ENCODE data around the gene PCDH15. TPM values are rescaled to one million over a fixed set of nuclear protein-coding genes. Genes with fewer than 3 reads are reported as not detected.

Gene PCDH15
- total and polyA plus RNA-seq, 4 donors = 20.7 to 46.8 (median 39.1) TPM

DNA sequence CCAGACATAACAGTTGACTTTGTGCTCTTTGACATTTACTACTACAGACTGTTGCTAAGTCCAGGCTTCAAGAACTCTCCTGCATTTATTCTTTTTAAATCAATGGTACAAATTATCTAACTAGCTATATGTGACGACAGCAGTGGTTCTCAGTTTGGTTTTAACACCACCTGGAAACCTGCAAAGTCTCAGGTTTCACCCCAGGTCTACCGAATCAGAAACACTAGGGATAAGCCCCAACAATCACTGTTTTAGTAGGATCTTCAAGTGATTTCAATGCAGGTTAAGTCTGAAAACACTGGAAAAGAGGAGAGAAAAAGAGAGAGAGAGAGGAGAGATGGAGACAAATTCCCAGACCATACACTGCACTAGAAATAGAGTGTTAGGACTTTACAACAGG, 519.0 kb downstream of the PCDH15 start:
- H3K4me1 ChIP-seq (ENCODE audit: control insufficient read depth, insufficient read depth, low read length) = no peaks in the 10 kb centered on the region
- no peaks in the 10 kb centered on the region for H3K27me3 ChIP-seq (ENCODE audit: control insufficient read depth, insufficient read depth, low read length)
- H3K36me3 ChIP-seq (ENCODE audit: control insufficient read depth, insufficient read depth, low read length) = no peaks in the 10 kb centered on the region
- DNase-seq (ENCODE audit: low read depth in 4 of 6, low spot score in 6 of 6) = no peak
- H3K4me3 ChIP-seq (ENCODE audit: low read depth, low read length) = no peak overlapping the region
- no peaks in the 10 kb centered on the region for H3K9me3 ChIP-seq (ENCODE audit: control insufficient read depth, insufficient read depth, low read length)
- no CpG with 5 or more reads among the region's 2 CpGs for WGBS (ENCODE audit: insufficient coverage)
- H3K27ac ChIP-seq (ENCODE audit: low read depth, low read length) = no peak overlapping the region

GRCh38 chr10:54266395-54266794, 534.6 kb downstream of the PCDH15 start:
- WGBS (ENCODE audit: insufficient coverage) = no CpG with 5 or more reads among the region's 1 CpG
- DNase-seq (ENCODE audit: low read depth in 4 of 6, low spot score in 6 of 6) = no peak
- H3K27me3 ChIP-seq (ENCODE audit: control insufficient read depth, insufficient read depth, low read length) = no peaks in the 10 kb centered on the region
- no peak overlapping the region for H3K4me3 ChIP-seq (ENCODE audit: low read depth, low read length)
- no peak overlapping the region for H3K27ac ChIP-seq (ENCODE audit: low read depth, low read length)
- peaks cover 3% of the 10 kb centered on the region for H3K9me3 ChIP-seq (ENCODE audit: control insufficient read depth, insufficient read depth, low read length)
- no peaks in the 10 kb centered on the region for H3K36me3 ChIP-seq (ENCODE audit: control insufficient read depth, insufficient read depth, low read length)
- no peaks in the 10 kb centered on the region for H3K4me1 ChIP-seq (ENCODE audit: control insufficient read depth, insufficient read depth, low read length)

GRCh38 chr10:54262726-54263125, 538.3 kb downstream of the PCDH15 start:
- no peak overlapping the region for H3K27ac ChIP-seq (ENCODE audit: low read depth, low read length)
- 84% methylated on average over 5 of the region's 5 CpGs for WGBS (ENCODE audit: insufficient coverage)
- DNase-seq (ENCODE audit: low read depth in 4 of 6, low spot score in 6 of 6) = no peak
- no peaks in the 10 kb centered on the region for H3K27me3 ChIP-seq (ENCODE audit: control insufficient read depth, insufficient read depth, low read length)
- no peak overlapping the region for H3K4me3 ChIP-seq (ENCODE audit: low read depth, low read length)
- H3K4me1 ChIP-seq (ENCODE audit: control insufficient read depth, insufficient read depth, low read length) = no peaks in the 10 kb centered on the region
- no peaks in the 10 kb centered on the region for H3K36me3 ChIP-seq (ENCODE audit: control insufficient read depth, insufficient read depth, low read length)
- peaks cover 3% of the 10 kb centered on the region for H3K9me3 ChIP-seq (ENCODE audit: control insufficient read depth, insufficient read depth, low read length)

- H3K36me3 ChIP-seq (ENCODE audit: control insufficient read depth, insufficient read depth, low read length) = no peaks in the 10 kb centered on the region
- WGBS (ENCODE audit: insufficient coverage) = 67% methylated on average over 1 of the region's 2 CpGs
- no peaks in the 10 kb centered on the region for H3K27me3 ChIP-seq (ENCODE audit: control insufficient read depth, insufficient read depth, low read length)
- no peak overlapping the region for H3K27ac ChIP-seq (ENCODE audit: low read depth, low read length)
- no peaks in the 10 kb centered on the region for H3K9me3 ChIP-seq (ENCODE audit: control insufficient read depth, insufficient read depth, low read length)
- H3K4me1 ChIP-seq (ENCODE audit: control insufficient read depth, insufficient read depth, low read length) = no peaks in the 10 kb centered on the region
- DNase-seq (ENCODE audit: low read depth in 4 of 6, low spot score in 6 of 6) = no peak
- no peak overlapping the region for H3K4me3 ChIP-seq (ENCODE audit: low read depth, low read length)
Measured at GRCh38 chr10:54259104-54259503, 541.9 kb downstream of the PCDH15 start.

GRCh38 chr10:54234832-54235231, 566.2 kb downstream of the PCDH15 start:
- no peaks in the 10 kb centered on the region for H3K9me3 ChIP-seq (ENCODE audit: control insufficient read depth, insufficient read depth, low read length)
- H3K27ac ChIP-seq (ENCODE audit: low read depth, low read length) = no peak overlapping the region
- no peaks in the 10 kb centered on the region for H3K36me3 ChIP-seq (ENCODE audit: control insufficient read depth, insufficient read depth, low read length)
- no peaks in the 10 kb centered on the region for H3K4me1 ChIP-seq (ENCODE audit: control insufficient read depth, insufficient read depth, low read length)
- no peaks in the 10 kb centered on the region for H3K27me3 ChIP-seq (ENCODE audit: control insufficient read depth, insufficient read depth, low read length)
- 95% methylated on average over 3 of the region's 4 CpGs for WGBS (ENCODE audit: insufficient coverage)
- no peak for DNase-seq (ENCODE audit: low read depth in 4 of 6, low spot score in 6 of 6)
- H3K4me3 ChIP-seq (ENCODE audit: low read depth, low read length) = no peak overlapping the region

- Histone ChIP-seq H3K9me3 (ENCODE audit: control insufficient read depth, insufficient read depth, low read length) (no peaks in the 10 kb centered on the region), H3K36me3 (ENCODE audit: control insufficient read depth, insufficient read depth, low read length) (no peaks in the 10 kb centered on the region), H3K27ac (ENCODE audit: low read depth, low read length) (no peak overlapping the region), H3K4me1 (ENCODE audit: control insufficient read depth, insufficient read depth, low read length) (no peaks in the 10 kb centered on the region), H3K4me3 (ENCODE audit: low read depth, low read length) (no peak overlapping the region), H3K27me3 (ENCODE audit: control insufficient read depth, insufficient read depth, low read length) (no peaks in the 10 kb centered on the region)
- WGBS (ENCODE audit: insufficient coverage) = no CpG with 5 or more reads among the region's 2 CpGs
- DNase-seq (ENCODE audit: low read depth in 4 of 6, low spot score in 6 of 6) = no peak
Measured at GRCh38 chr10:54203401-54203800, 597.6 kb downstream of the PCDH15 start.

DNA sequence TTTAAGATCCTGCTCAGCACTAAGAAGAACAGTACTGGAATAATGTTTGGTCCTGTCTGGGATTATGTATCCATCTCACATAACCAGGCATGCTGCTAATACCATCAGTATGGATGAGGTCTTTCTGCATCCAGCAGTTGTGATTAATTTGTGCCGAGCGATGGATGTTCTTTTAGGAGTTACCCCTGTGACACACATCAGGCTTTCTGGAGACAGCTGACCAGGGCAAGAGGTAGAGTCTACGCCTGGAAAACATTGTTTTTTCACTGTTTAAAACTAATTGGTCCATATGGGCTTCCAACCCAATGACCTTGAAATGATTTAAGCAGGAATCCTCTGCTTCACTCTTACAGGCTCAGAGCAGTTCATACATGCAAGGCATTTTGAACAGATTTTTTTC, 603.0 kb downstream of the PCDH15 start:
- no peak for DNase-seq (ENCODE audit: low read depth in 4 of 6, low spot score in 6 of 6)
- Histone ChIP-seq H3K36me3 (ENCODE audit: control insufficient read depth, insufficient read depth, low read length) (no peaks in the 10 kb centered on the region), H3K4me3 (ENCODE audit: low read depth, low read length) (no peak overlapping the region), H3K4me1 (ENCODE audit: control insufficient read depth, insufficient read depth, low read length) (no peaks in the 10 kb centered on the region), H3K27me3 (ENCODE audit: control insufficient read depth, insufficient read depth, low read length) (no peaks in the 10 kb centered on the region), H3K9me3 (ENCODE audit: control insufficient read depth, insufficient read depth, low read length) (no peaks in the 10 kb centered on the region), H3K27ac (ENCODE audit: low read depth, low read length) (no peak overlapping the region)
- WGBS (ENCODE audit: insufficient coverage) = 86% methylated on average over 1 of the region's 3 CpGs

DNA sequence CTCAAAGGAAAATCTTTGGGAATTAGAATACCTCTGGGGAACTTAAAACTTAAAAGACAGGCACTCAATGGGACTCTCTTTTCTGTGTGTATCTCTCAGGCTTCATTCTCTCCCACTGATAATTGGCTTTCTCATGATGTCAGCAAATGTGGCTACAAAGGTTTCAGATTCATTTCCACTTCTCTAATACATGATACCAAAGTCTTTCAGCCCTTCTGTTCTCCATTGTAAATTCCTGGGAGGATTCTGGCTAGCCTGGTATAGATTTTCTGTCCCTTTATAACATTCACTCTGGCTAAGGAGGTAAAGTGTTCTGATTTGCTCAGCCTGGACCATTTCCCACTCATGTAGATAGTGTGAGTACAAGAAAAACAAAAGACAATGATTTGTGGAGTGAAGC, 606.2 kb downstream of the PCDH15 start:
- Histone ChIP-seq H3K27me3 (ENCODE audit: control insufficient read depth, insufficient read depth, low read length) (no peaks in the 10 kb centered on the region), H3K9me3 (ENCODE audit: control insufficient read depth, insufficient read depth, low read length) (no peaks in the 10 kb centered on the region), H3K4me1 (ENCODE audit: control insufficient read depth, insufficient read depth, low read length) (no peaks in the 10 kb centered on the region), H3K36me3 (ENCODE audit: control insufficient read depth, insufficient read depth, low read length) (no peaks in the 10 kb centered on the region), H3K27ac (ENCODE audit: low read depth, low read length) (no peak overlapping the region), H3K4me3 (ENCODE audit: low read depth, low read length) (no peak overlapping the region)
- no peak for DNase-seq (ENCODE audit: low read depth in 4 of 6, low spot score in 6 of 6)

GRCh38 chr10:54159924-54160323, 641.1 kb downstream of the PCDH15 start:
- H3K27me3 ChIP-seq (ENCODE audit: control insufficient read depth, insufficient read depth, low read length) = no peaks in the 10 kb centered on the region
- no peaks in the 10 kb centered on the region for H3K9me3 ChIP-seq (ENCODE audit: control insufficient read depth, insufficient read depth, low read length)
- no peak overlapping the region for H3K27ac ChIP-seq (ENCODE audit: low read depth, low read length)
- DNase-seq (ENCODE audit: low read depth in 4 of 6, low spot score in 6 of 6) = no peak
- H3K4me1 ChIP-seq (ENCODE audit: control insufficient read depth, insufficient read depth, low read length) = no peaks in the 10 kb centered on the region
- H3K36me3 ChIP-seq (ENCODE audit: control insufficient read depth, insufficient read depth, low read length) = no peaks in the 10 kb centered on the region
- H3K4me3 ChIP-seq (ENCODE audit: low read depth, low read length) = no peak overlapping the region

- Histone ChIP-seq H3K36me3 (ENCODE audit: control insufficient read depth, insufficient read depth, low read length) (no peaks in the 10 kb centered on the region), H3K27me3 (ENCODE audit: control insufficient read depth, insufficient read depth, low read length) (no peaks in the 10 kb centered on the region), H3K9me3 (ENCODE audit: control insufficient read depth, insufficient read depth, low read length) (no peaks in the 10 kb centered on the region), H3K27ac (ENCODE audit: low read depth, low read length) (no peak overlapping the region), H3K4me1 (ENCODE audit: control insufficient read depth, insufficient read depth, low read length) (no peaks in the 10 kb centered on the region), H3K4me3 (ENCODE audit: low read depth, low read length) (no peak overlapping the region)
- DNase-seq (ENCODE audit: low read depth in 4 of 6, low spot score in 6 of 6) = no peak
- no CpG with 5 or more reads among the region's 2 CpGs for WGBS (ENCODE audit: insufficient coverage)
Measured at GRCh38 chr10:54148508-54148907, 652.5 kb downstream of the PCDH15 start.

All from spinal cord (tissue), 10 donors.